Glomerular endothelial cell (primary cell): ENCODE measurements around the gene TSSK2. TPM values are rescaled to one million over a fixed set of nuclear protein-coding genes. Genes with fewer than 3 reads are reported as not detected.
"Not testable (repeated sequence)": the region's sequence is repeated elsewhere in the genome, so short reads cannot be mapped to it uniquely, and the experiment has no call there.

Experiments
- DNase-seq: peaks from one replicate; pipeline ENCODE4 v3.0.0-alpha.2; 2011; ENCODE audit warnings: low read depth, low spot score; ENCODE audit errors: extremely low read depth
- total RNA-seq: library from RNA; depleted of rRNA; stranded (reverse); fragments of >200 nt; gene quantifications from 2 replicates; pipeline ENCODE4 v1.2.3, GENCODE V29; 2015

TSSK2 gene
- total RNA-seq, 1 donor from 2014 or later = not detected

GRCh38 chr22:19138217-19139000 is 7.3 kb downstream of the TSSK2 start:
- no peak for DNase-seq

GRCh38 chr22:19139001-19139356 is 7.9 kb downstream of the TSSK2 start:
- DNase-seq = no peak

- DNase-seq = no peak
Observed at GRCh38 chr22:19139974-19140373, 8.9 kb downstream of the TSSK2 start.

GRCh38 chr22:19142394-19142793 is 11.3 kb downstream of the TSSK2 start:
- no peak for DNase-seq

- DNase-seq = no peak
Observed at GRCh38 chr22:19143212-19143611, 12.1 kb downstream of the TSSK2 start.

GRCh38 chr22:19143967-19144400 is 12.9 kb downstream of the TSSK2 start:
- no peak for DNase-seq

GRCh38 chr22:19146215-19146968 is 15.3 kb downstream of the TSSK2 start:
- no peak for DNase-seq

- no peak for DNase-seq
Observed at GRCh38 chr22:19147195-19147780, 16.2 kb downstream of the TSSK2 start.

GRCh38 chr22:19148417-19149046 is 17.4 kb downstream of the TSSK2 start:
- no peak for DNase-seq

- DNase-seq = no peak
Observed at GRCh38 chr22:19149047-19149883, 18.2 kb downstream of the TSSK2 start.

- no peak for DNase-seq
Observed at GRCh38 chr22:19149991-19150390, 18.9 kb downstream of the TSSK2 start, which contains the start of gene GSC2. Gene GSC2 (minus strand): TSS chr22:19150292. CDS start chr22:19150283, 9 bp downstream.

GRCh38 chr22:19150482-19151328 is 19.6 kb downstream of the TSSK2 start:
- DNase-seq = no peak

GRCh38 chr22:19151329-19152191 is 20.5 kb downstream of the TSSK2 start:
- no peak for DNase-seq

GRCh38 chr22:19152942-19153883 is 22.1 kb downstream of the TSSK2 start:
- no peak for DNase-seq

- not testable (repeated sequence) for DNase-seq
Observed at GRCh38 chr22:19156109-19156508, 25.0 kb downstream of the TSSK2 start.

GRCh38 chr22:19158649-19159048 is 27.5 kb downstream of the TSSK2 start:
- DNase-seq = not testable (repeated sequence)

- no peak for DNase-seq
Observed at GRCh38 chr22:19164425-19164824, 33.3 kb downstream of the TSSK2 start.
